NK-92 (cell line): ENCODE measurements around the gene ANO1.

Source experiments
- DNase-seq: peaks from one replicate; lab custom pipeline; 2025; ENCODE audit not compliant: unreplicated experiment; lab: John Stamatoyannopoulos, UW

The ANO1 gene

DNA sequence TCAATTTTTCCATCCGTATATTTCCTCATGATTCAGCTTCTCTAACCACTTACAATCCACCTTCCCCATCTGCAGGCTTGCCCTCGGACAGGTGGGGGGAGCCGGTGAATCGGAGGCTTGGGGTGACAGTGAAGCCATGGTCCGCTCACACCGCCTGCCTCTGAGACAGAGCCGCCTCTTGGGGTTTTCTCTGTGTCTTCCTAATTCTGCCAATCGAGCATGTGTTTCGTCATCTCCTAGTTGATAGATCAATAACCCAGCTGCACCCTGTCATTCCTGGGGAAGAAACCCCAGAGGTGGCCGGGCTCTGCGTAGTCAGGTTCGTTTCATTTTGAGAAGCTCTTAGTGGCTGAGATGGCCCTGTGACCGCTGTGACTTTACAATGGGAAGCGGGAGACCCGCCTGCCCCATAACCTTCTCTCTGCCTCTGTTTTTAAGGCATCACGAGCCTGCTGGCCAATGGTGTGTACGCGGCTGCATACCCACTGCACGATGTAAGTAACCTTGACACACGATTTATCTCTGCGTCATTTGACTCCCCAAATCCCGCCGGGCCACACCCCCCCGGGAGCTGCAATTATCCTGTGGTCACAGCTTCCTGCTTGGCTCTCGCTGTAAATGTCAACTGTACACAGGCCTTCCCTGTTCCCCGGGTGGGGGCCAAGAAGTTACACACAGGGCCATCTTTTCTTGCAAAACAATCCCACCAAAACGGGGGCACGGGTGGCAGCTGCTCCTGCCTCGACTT, 33.3 kb downstream of the ANO1 start:
- DNase-seq = no peak

DNA sequence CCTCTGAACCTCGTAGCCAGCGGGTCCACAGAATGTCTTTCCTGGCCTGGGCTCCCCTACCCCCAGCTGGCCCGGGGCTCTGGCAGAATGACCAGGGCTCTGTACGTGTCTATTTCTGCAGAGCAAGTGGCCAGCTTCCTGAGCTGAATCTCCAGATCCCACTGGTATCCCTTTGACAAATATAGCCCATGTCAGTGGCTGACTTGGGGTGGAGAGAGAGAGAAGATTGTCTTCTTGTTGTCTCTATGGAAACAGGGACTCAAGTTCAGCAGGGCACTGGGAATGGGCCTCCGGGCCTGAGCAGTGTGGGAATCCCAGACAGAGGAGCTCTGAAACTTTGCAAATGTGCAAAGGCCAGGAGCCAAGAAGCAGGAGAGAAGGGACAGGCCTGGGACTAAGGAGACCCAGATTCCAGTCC, 33.9 kb downstream of the ANO1 start:
- no peak for DNase-seq

DNA sequence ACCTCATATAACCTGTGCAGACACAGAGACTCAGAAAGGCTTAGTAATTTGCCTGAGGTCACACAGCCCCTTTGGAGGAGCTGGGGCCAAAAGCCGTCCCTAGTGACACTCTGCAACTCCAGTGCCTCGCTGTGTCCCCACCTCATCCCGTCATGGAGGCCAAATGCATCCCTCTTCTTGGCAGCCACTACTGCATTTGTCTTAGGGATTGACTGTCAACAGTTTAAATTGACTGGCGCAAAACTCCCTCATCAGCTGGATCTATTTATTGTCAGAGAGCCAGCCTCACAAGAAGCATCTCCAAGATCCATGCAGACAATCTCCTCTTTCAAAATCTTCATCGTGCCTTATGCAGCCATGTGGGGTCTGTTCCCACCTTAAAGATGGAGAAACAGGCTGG, 35.7 kb downstream of the ANO1 start:
- no peak for DNase-seq

DNA sequence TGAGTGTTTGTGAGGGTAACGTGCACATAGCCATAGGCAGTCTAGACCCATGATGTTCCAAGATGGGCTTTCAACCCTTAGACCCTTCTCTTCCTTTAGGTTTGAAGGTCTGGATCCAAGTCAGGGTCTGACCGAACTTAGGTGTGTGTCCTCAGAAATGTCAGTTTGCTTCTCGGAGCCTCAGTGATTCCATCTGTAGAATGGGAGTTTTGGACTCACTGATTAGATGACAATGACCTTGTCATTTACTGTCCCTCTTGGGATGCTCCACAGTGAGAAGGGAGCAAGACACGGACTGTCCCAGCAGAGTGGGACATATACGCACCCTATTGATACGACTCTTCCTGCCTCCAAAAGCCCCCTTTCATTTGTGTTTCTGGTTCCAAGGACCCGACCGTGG, 37.7 kb downstream of the ANO1 start:
- DNase-seq = no peak

DNA sequence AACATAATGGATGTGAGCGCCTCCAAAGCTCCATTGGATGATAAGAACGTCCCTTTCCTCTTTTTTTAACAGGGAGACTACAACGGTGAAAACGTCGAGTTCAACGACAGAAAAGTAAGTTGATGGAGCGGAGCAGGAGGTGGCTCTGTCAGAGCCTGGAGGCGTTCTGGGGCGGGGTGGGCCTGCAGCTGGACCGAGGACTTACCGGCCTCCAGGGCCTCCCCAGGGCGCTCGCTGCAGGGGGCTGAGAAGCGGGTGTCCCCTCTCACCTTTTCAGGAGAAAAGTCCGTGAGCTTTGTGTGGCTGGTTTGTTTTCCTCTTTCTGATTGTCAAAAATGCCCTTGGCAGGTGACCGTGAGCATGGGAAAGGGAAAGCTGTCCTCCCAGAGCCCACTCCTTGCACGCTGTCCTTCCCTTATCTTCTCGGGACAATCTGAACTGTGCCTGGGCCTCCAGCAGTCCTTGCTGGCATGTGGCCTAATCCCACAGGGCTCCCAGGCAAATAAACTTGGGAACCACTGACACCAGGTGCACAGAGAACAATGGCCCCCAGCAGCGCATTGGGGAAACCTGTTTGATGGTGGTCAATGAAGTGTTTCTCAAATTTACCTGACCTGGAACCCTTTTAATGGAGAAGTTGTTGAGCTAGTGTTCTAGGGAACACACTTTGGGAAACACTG, 38.4 kb downstream of the ANO1 start:
- no peak for DNase-seq

DNA sequence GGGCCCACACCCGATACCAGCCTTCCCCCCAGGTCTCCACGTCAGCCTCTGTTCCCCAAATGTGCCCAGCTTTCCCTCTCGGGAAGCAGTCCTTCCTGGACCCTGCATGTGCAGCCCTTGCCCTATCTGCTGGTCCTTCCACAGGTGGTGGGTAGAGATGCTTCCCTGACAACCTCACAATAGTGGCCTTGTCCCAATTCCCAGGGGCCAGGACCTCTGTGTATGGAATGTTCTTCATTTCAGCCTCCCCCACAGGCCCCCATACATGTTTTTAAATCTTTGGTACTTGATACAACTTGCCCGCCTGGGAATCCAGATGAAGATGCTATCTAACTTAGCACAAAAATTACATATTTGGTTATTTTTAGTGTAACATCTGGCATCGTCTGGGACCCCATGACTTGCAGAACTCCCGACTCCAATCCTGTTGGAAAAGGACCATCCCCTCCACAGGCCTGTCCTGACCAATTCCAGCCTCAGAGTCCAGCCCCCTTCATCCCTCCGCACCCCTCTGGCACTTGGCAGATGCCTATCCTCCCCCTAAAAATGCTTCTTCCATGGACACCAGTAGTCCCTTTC, 39.5 kb downstream of the ANO1 start:
- DNase-seq = no peak

DNA sequence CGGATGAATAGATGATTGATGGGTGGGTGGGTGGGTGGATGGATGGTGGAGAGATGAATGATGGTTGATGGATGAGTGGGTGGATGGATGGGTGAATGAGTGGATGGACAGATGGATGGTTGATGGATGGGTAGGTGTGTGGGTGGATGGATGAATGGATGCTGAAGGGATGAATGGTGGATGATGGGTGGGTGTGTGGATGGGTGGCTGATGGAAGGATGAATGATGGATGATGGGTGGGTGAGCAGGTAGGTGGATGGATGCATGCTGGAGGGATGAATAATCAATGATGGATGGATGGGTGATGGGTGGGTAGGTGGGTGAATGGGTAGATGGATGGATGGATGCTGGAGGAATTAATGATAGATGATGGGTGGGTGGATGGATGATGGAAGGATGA, 40.5 kb downstream of the ANO1 start:
- DNase-seq = no peak

DNA sequence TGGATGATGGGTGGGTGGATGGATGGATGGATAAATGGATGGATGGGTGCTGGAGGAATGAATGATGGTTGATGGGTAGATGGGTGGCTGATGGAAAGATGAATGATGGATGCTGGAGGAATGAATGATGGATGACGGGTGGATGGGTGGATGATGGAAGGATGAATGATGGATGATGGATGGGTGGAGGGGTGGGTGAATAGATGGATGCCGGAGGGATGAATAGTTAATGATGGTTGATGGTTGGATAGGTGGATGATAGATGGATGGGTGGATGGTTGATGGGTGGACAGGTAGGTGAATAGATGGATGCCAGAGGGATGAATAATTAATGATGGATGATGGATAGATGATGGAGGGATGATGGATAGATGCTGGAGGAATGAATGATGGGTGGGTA, 41.4 kb downstream of the ANO1 start:
- DNase-seq = no peak

DNA sequence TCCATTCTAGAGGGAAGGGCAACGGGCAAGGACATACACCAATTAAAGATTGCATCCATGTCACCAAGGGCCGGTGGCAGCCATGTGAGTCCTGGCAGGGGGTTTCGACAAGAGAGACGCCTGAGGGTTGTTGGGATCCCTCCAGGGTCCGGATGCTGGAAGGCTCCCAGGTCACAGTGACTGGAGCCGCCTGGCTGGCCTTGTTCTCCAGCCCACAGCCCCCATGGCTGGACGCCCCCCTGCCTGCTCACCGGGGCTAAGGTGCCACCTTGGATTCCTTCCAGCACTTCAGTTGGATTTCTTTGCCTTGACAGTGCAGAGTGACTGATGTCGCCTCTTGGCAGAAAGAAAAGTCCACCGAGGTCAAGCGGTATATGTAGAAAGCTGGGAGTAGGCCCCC, 42.6 kb downstream of the ANO1 start:
- DNase-seq = no peak

DNA sequence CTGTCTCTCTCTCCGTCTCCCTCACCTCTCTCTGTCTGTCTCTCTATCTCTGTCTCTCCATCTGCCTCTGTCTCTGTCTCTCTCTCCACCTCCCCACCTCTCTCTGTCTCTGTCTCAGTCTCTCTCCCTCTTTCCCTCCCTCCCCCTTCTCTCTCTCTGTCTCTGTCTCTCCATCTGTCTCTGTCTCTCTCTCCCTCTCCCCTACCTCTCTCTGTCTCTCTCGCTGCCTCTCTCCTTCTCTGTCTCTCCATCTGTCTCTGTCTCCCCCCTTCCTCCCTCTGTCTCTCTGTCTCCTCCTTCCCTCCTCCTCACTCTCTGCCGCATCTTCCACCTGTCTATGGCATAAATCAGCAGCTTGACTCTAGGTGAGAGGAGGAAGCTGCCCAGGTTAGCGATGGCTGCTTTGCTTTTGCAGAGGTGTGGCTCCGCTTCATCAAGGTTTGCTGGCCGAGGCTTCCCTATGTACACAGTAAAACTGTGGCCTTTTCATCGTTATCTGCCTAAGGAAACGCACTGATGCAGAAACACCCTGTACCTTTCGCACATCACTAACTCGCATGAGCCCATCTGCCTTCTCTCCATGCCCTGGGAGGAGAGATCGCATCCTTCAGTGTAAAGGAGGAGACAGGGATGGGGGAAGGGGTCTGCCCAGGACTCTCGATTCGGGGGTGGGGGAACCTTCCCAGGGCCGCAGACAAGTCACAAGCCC, 44.5 kb downstream of the ANO1 start:
- no peak for DNase-seq

DNA sequence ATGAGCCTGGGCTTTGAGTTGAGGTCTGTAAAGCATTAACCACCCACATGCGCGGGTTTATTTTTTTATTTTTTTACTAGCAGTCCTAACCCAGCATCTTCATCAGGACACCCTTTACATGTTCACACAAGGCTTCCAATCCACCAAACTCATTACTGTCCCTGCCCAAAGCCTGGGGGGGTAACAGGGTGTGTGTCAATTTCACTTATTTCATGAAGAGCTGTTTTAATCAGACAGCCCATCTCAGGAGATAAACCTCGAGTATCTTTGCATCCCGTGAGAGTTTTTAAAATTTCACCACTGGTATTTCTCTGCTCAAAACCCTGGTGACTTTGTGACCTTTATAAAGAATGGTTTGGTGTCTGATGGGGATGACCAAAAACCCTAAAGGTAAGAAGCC, 45.6 kb downstream of the ANO1 start:
- no peak for DNase-seq

DNA sequence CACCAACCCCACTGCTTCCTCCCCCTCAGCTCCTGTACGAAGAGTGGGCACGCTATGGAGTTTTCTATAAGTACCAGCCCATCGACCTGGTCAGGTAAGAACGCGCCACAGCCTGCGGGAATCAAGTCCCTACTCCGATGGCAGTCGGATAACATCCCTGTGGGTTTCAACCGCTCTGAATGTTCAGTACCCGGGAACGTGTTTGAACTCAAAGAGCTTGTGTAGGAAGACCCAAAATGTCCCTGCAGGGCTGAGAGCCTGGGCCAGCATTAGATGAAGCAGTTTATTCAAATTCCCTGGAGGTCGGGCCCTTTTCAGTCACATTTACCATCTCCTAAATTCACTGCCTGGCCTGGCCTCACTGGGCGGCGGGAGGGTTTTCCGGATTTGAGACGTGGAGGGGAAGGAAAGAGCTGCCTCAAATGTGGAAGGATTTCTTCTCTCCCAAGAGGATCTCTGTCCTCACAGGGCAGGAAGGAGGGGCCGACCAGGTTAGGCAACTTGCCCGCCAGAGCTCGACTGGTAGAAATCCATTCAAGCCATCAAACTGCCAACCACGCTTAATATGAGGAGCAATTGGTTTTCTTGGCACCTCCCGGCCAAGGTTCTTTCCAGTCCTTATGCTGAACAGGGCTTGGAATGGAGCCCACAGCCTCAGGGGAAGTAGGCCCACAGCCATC, 46.3 kb downstream of the ANO1 start:
- DNase-seq = no peak

DNA sequence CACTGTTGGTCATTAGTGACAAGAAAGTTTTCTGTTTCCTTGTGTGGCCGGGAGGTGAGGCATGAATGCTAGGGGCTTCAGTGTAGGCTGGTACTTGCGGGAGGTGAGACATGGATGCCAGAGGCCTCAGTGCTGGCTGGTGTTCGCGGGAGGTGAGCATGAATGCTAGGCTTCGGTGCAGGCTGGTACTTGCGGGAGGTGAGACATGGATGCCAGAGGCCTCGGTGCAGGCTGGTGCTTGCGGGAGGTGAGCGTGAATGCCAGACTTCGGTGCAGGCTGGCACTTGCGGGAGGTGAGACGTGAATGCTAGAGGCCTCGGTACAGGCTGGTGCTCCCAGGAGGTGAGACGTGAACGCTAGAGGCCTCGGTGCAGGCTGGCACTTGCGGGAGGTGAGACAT, 48.4 kb downstream of the ANO1 start:
- no peak for DNase-seq

DNA sequence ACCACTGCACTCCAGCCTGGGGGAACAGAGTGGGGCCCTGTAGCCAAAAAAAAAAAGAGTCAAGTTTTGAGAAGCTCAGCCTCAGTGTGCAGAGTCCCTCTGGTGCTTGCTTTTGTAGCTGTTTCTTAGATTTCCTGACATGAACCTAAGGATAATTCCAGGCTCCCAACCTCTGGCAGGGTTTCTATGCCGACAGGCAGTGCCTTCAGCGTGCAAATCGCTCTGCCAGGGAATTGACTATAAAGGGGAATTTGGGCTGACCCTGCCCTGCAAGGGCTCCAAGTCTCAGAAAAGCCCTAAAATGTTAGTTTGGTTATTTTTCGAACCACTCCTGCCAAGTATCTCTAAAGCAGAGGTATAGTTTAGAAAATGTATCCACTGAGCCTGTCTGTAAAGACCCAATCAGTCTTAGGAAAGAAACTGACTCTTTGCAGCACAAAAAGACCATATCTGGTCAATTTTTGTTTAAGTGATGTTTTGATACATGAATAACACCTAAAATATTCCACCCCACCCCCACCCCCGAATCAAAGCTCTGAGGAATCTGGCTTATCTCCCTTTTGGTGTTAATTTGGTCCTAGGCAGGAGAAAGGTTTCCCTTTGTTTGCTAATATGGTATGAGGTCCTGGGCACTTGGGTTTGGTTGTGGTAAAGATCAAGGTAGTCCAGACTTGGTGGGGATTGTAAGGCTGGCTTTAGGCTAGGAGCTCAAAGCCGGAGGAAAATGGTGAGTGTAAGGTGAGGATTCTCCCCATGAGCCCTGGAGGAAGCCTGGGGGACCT, 49.7 kb downstream of the ANO1 start:
- DNase-seq = no peak

DNA sequence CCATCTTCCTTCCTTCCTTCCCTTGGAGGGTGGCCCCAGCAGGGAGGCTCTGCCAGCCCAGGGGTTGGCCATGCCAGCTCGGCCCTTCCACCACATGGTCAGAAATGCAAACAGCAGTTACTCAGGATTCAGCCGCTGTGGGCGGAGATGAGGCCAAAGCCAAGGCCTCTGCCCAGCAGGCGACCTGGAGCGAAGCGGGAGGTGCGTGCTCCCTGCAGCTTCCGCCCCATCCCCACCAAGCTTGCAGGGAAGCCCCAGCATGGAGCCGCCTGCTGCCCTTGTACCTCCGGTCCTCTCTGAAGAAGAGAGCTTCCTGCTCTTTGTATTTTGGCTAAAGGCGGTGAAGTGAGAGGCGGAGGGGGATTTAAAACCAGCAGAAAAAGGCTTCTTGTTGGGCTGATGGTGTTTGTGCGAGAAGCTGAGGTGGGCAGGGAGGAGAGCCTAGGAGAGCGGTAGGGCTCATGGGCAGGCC, 50.4 kb downstream of the ANO1 start:
- DNase-seq = no peak

DNA sequence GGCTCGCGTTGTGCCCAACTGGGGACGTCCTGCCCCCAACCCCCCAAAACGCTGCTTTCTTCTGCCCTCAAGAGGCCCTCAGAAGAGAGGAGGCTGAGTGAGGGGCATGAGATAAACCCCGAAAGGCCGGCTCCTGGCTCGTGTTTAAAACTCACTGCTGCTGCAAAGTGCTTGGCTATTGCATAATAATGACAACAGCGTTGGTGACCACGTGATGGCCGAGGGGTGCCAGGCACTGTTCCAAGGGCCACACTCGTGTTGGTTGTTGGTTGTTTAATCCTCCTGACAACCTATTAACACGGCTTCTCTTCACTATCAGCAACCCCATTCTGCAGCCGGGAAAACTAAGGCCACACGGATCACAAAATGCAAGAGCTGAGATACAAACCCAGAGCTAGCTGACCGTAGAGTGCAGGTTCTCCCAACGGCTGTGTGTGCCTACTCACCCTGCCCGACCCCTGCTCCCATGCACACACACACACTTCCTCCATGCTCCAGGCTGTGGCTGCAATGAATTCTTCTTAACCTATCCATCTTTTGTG, 51.0 kb downstream of the ANO1 start:
- DNase-seq = no peak

DNA sequence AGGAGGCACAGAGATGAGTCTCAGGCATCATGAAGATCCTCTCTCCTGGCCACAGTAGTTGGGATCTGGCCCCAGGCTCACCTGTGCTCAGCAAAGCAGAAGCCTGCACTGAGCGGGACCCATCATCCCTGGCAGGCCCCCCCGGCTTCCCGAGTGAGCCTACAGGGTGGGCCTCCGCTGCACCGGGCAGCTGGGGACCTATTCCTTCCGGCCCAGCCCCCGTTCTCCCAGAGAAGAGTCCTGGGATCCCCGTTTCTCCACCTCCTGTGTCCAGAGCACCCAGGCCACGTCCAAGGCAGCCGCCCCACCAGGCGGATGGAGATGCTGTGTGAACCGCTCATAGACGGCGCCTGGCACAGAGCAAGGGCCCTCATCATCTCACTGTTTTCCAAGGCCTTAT, 52.5 kb downstream of the ANO1 start:
- DNase-seq = no peak

DNA sequence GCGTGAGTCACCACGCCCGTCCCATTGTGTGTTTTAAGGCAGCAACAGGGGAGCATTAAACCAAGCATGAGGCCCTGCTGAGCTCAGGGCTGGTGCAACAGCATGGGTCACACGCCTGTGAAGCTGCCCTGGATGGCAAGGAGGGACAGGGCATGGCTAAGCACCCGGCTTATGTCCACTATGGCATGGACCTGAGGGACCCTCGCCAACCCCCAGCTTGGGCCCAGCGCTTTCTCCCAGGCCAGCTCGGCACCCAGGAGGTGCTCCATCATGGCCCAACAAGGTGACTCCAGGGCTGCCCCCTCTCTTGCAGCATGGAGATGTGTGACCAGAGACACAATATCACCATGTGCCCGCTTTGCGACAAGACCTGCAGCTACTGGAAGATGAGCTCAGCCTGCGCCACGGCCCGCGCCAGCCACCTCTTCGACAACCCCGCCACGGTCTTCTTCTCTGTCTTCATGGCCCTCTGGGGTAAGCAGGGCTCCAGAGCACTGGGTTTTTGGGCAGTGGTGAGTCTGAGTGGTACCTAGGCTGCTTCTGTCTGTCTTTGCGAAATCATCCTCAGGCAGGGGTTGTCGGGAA, 53.6 kb downstream of the ANO1 start:
- DNase-seq = no peak

DNA sequence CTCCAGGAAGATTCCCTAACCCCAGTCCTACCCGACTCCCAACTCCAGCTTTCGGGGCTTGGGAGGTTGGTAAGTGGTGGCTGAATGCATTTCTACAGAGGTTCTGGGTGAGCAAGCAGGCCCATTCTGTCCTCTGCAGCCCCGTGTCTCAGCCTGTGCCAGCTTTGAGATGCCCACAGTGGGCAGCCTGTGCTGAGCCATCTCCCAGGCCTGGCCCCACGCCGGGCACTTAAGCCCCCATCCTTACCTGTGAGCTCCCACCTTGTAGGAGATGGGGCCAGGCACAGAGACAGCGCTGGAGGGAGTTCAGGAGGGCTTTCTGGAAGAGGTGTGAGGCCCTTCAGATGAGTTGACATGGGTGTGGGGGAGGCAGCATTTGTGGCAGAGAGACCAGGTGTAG, 54.5 kb downstream of the ANO1 start:
- no peak for DNase-seq
